ENCODE results near the gene XXYLT1. TPM values are rescaled to one million over a fixed set of nuclear protein-coding genes. Genes with fewer than 3 reads are reported as not detected.

XXYLT1 gene
- total and polyA plus RNA-seq, 2 donors from 2014 or later = 5.7 to 10.7 TPM

DNA sequence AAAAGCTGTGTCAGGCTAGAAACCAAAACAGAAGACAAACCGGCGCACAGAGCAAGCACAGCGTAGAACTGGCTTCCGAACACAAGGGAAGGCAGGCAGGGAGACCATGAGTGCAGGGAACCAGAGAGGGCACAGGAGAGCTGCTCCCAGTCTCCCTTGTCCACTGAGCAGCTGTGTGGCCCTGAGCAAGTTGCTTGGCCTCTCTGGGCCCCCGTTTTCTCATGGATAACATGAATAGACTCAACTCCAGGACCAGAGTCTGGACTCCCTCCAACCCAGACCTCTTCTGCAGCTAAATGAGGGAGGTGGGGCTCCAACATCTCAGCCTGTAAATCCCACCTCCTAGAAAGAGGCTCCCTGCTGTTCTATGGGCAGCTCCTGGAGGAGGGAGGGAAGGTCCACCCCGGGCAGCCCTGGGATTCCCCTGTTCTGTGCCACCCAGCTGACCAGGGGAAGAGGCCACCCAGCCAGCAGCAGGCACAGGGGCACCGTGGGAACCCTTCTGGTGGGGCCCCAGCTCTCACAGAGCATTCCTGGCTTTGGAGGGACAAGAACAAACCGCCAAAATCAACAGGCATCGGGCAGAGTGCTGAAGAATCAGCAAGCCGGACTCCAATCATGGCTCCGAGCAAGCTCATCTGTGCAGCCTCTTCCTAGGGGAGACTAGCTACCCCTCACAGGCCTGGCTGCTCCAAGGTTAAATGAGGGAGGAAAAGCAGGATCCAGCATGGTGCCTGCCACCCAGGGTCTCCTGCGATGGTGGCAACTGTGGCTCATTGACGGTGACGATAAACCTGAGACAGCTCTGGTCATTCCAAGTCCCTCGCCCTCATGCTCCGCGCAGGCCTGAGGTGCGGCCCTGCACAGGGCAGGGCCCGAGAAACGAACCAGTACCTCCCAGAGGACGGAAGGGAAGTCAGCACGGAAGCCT is 15.1 kb downstream of the XXYLT1 start:
- Histone ChIP-seq H3K9ac (ENCODE audit: low read length in 3 of 3) (no peak overlapping the region), H3K27me3 (ENCODE audit: control insufficient read depth, insufficient read depth, low read length) (no peaks in the 10 kb centered on the region), H3K9me3 (ENCODE audit: control insufficient read depth in 2 of 3, insufficient read depth in 1 of 3, low read length in 3 of 3) (no peaks in the 10 kb centered on the region), H3K27ac (ENCODE audit: low read depth in 2 of 2, low read length in 2 of 2) (no peak overlapping the region), H3K4me1 (ENCODE audit: control insufficient read depth in 2 of 3, insufficient read depth in 2 of 3, low read depth in 1 of 3, low read length in 3 of 3) (peaks cover 0 to 12% (median 12%) of the 10 kb centered on the region in 3 donors), H3K36me3 (ENCODE audit: control insufficient read depth in 2 of 3, insufficient read depth in 3 of 3, low read length in 3 of 3) (no peaks in the 10 kb centered on the region), H3K4me3 (ENCODE audit: low read length in 3 of 3) (no peak overlapping the region)
- DNase-seq (no peak), FAIRE-seq (no peak)
- no peak for TF ChIP-seq CTCF (IDR thresholded peaks at IDR 0.05; ENCODE audit: borderline replicate concordance, extremely low read depth, insufficient read depth)
- intact Hi-C loops (cut with DNase I) = loop anchor here (5.0 kb wide), 1 partner anchor 569 kb away; the partner anchor contains the start of gene FAM43A

DNA sequence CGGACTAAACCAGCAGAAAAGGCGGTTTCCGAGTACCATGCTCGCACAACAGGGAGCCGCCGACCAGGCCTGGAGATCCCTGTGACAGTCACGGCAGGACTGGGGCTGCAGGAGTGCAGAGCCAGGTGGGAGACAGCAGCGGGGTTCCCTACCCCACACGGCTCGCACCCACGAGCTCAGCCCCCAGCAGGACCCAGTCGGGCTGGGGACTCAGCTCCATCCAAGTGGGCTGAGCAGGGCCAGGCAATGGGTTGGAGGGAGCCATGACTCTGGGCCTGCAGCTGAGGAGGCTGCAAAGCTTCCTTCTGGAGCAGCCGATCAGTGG is 15.8 kb downstream of the XXYLT1 start:
- intact Hi-C loops (cut with DNase I) = loop anchor here (5.0 kb wide), 1 partner anchor 568 kb away; the partner anchor contains the start of gene FAM43A
- TF ChIP-seq CTCF (IDR thresholded peaks at IDR 0.05; ENCODE audit: borderline replicate concordance, extremely low read depth, insufficient read depth) = no peak
- no peak overlapping the region for H3K27ac ChIP-seq (ENCODE audit: low read depth in 2 of 2, low read length in 2 of 2)
- H3K9me3 ChIP-seq (ENCODE audit: control insufficient read depth in 2 of 3, insufficient read depth in 1 of 3, low read length in 3 of 3) = no peaks in the 10 kb centered on the region
- H3K27me3 ChIP-seq (ENCODE audit: control insufficient read depth, insufficient read depth, low read length) = no peaks in the 10 kb centered on the region
- DNase-seq (no peak), FAIRE-seq (no peak)
- H3K9ac ChIP-seq (ENCODE audit: low read length in 3 of 3) = no peak overlapping the region
- peaks cover 0 to 6% (median 6%) of the 10 kb centered on the region in 3 donors for H3K4me1 ChIP-seq (ENCODE audit: control insufficient read depth in 2 of 3, insufficient read depth in 2 of 3, low read depth in 1 of 3, low read length in 3 of 3)
- H3K4me3 ChIP-seq (ENCODE audit: low read length in 3 of 3) = no peak overlapping the region
- H3K36me3 ChIP-seq (ENCODE audit: control insufficient read depth in 2 of 3, insufficient read depth in 3 of 3, low read length in 3 of 3) = no peaks in the 10 kb centered on the region

GRCh38 chr3:195254454-195255175 is 16.3 kb downstream of the XXYLT1 start:
- Histone ChIP-seq H3K36me3 (ENCODE audit: control insufficient read depth in 2 of 3, insufficient read depth in 3 of 3, low read length in 3 of 3) (no peaks in the 10 kb centered on the region), H3K4me1 (ENCODE audit: control insufficient read depth in 2 of 3, insufficient read depth in 2 of 3, low read depth in 1 of 3, low read length in 3 of 3) (peaks cover 0 to 6% (median 6%) of the 10 kb centered on the region in 3 donors), H3K4me3 (ENCODE audit: low read length in 3 of 3) (no peak overlapping the region), H3K27me3 (ENCODE audit: control insufficient read depth, insufficient read depth, low read length) (no peaks in the 10 kb centered on the region), H3K27ac (ENCODE audit: low read depth in 2 of 2, low read length in 2 of 2) (no peak overlapping the region), H3K9ac (ENCODE audit: low read length in 3 of 3) (no peak overlapping the region), H3K9me3 (ENCODE audit: control insufficient read depth in 2 of 3, insufficient read depth in 1 of 3, low read length in 3 of 3) (no peaks in the 10 kb centered on the region)
- intact Hi-C loops (cut with DNase I) = loop anchor here (5.0 kb wide), 1 partner anchor 567 kb away; the partner anchor contains the start of gene FAM43A
- FAIRE-seq (no peak), DNase-seq (no peak)
- TF ChIP-seq CTCF (IDR thresholded peaks at IDR 0.05; ENCODE audit: borderline replicate concordance, extremely low read depth, insufficient read depth) = no peak
